Uterus (tissue), 4 donors: ENCODE results near the gene UCK2. TPM values are rescaled to one million over a fixed set of nuclear protein-coding genes. Genes with fewer than 3 reads are reported as not detected.
"Not testable (repeated sequence)": the region's sequence is repeated elsewhere in the genome, so short reads cannot be mapped to it uniquely, and the experiment has no call there.

ENCODE experiments used
- DNase-seq, 2 donors: peaks; one replicate each; pipeline ENCODE4 v3.0.0-alpha.2; 2019 to 2020
- H3K27ac ChIP-seq, 2 donors: fragments of 200-600 bp; sonication (generic); 1 replicate in 1 of 2; 2 replicates in 1 of 2; pipeline ENCODE4 v1.5.1; 2016 to 2018
- H3K27me3 ChIP-seq, 2 donors: fragments of 200-600 bp; sonication (generic); one replicate each; pipeline ENCODE4 v1.5.1; 2018 to 2019; ENCODE audit warnings: control low read depth in 1 of 2
- H3K36me3 ChIP-seq, 2 donors: fragments of 200-600 bp; sonication (generic); one replicate each; pipeline ENCODE4 v1.5.1; 2019; ENCODE audit warnings: control low read depth in 1 of 2
- H3K4me1 ChIP-seq, 2 donors: fragments of 200-600 bp; sonication (generic); one replicate each; pipeline ENCODE4 v1.5.1; 2018 to 2019; ENCODE audit warnings: control low read depth in 1 of 2
- H3K4me3 ChIP-seq, 2 donors: fragments of 200-600 bp; sonication (generic); 1 replicate in 1 of 2; 2 replicates in 1 of 2; pipeline ENCODE4 v1.5.1; 2018 to 2019; ENCODE audit warnings: mild to moderate bottlenecking in 1 of 2
- H3K9me3 ChIP-seq, 2 donors: fragments of 200-600 bp; sonication (generic); one replicate each; pipeline ENCODE4 v1.5.1; 2019; ENCODE audit warnings: control low read depth in 1 of 2
- POLR2A ChIP-seq, 2 donors: fragments of 450-650 bp; IDR thresholded peaks; one replicate each; pipeline ENCODE4 v1.6.1; 2016; ENCODE audit warnings: antibody characterized with exemption in 2 of 2, mild to moderate bottlenecking in 1 of 2, moderate library complexity in 1 of 2
- intact Hi-C: fragments of 100-400 bp; cut with DNase I; formaldehyde crosslinking; loops from one replicate; pipeline ENCODE4 v1.15.1; 2023; ENCODE audit warnings: low total_unique reads
- total RNA-seq, 4 donors: library from RNA; depleted of rRNA in 3 of 4; stranded (reverse); fragments of >200 nt in 3 of 4; gene quantifications; one replicate each; pipeline versions ENCODE4 v1.1.0 to v1.2.4, GENCODE V29; 2014 to 2023
- TF ChIP-seq, protein P1 (sequence below), 4 experiments: fragments of 200-600 bp in 2 of 4; fragments of 450-650 bp in 2 of 4; sonication (generic) in 2 of 4; IDR thresholded peaks; one replicate each; pipeline ENCODE4 v1.5.1; 2016 to 2019; ENCODE audit warnings: antibody characterized with exemption in 4 of 4, mild to moderate bottlenecking in 2 of 4, moderate library complexity in 1 of 4
- donor health status: DM: yes; HTN: yes; CAD: no.

Gene UCK2
- 10 to 100 TPM in 3 of 4 donors, 1 to 10 TPM in 1; 3.5 to 34.1 (median 25.7) TPM for total RNA-seq

DNA sequence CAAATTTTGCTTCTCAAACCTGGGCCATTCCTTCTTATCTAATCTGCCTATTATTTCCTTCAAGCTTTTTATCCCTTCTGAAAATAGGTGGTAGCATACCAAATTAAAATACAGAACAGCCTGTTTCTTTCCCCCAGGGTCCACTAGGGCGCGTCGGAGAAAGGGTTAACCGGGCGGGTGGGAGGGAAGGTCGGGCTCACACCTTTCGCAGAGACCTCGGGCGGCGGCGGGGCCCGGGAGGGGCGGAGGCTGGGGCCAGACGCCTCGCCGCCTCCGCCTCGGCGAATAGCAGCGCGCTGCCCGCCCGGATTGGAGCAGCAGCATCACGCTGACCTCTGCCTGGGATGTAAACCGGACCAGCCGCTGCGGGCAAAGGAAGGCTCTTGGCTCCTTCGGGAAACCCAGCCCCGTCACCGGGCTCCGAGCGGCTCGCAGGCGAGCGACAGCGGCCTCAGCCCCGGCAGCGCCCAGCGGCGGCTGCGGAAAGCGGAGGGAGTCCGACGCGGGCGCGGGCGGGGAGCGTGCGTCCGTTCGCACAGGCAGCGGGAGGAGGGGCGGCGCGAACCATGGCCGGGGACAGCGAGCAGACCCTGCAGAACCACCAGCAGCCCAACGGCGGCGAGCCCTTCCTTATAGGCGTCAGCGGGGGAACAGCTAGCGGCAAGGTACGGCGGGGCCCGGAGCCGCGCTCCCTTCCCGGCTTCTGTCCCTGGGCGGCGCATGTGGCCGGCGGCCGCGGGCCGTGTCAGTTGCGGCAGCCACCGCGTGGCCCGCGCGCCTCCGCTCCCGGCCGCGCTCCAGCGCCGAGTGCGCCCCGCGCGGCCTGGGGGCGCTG is at the start of gene UCK2:
UCK2 (plus strand) TSS at position 347 of the 835 bp plus-strand sequence; CDS start at position 567, 220 bp downstream.
- Histone ChIP-seq H3K36me3 (no peaks in the 10 kb centered on the region), H3K4me3 (peak within 1 kb of the TSS; percentile 41 to 61), H3K27me3 (no peaks in the 10 kb centered on the region), H3K27ac (peak within 1 kb of the TSS; percentile 86 to 91), H3K9me3 (no peaks in the 10 kb centered on the region), H3K4me1 (no peaks in the 10 kb centered on the region)
- DNase-seq: peak; percentile 64 to 67
- TF ChIP-seq, protein P1, sequence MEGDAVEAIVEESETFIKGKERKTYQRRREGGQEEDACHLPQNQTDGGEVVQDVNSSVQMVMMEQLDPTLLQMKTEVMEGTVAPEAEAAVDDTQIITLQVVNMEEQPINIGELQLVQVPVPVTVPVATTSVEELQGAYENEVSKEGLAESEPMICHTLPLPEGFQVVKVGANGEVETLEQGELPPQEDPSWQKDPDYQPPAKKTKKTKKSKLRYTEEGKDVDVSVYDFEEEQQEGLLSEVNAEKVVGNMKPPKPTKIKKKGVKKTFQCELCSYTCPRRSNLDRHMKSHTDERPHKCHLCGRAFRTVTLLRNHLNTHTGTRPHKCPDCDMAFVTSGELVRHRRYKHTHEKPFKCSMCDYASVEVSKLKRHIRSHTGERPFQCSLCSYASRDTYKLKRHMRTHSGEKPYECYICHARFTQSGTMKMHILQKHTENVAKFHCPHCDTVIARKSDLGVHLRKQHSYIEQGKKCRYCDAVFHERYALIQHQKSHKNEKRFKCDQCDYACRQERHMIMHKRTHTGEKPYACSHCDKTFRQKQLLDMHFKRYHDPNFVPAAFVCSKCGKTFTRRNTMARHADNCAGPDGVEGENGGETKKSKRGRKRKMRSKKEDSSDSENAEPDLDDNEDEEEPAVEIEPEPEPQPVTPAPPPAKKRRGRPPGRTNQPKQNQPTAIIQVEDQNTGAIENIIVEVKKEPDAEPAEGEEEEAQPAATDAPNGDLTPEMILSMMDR (IDR thresholded peaks at IDR 0.05): no peak
- TF ChIP-seq POLR2A (IDR thresholded peaks at IDR 0.05): peak; percentile 32 to 54
- intact Hi-C loops: no loop called here

DNA sequence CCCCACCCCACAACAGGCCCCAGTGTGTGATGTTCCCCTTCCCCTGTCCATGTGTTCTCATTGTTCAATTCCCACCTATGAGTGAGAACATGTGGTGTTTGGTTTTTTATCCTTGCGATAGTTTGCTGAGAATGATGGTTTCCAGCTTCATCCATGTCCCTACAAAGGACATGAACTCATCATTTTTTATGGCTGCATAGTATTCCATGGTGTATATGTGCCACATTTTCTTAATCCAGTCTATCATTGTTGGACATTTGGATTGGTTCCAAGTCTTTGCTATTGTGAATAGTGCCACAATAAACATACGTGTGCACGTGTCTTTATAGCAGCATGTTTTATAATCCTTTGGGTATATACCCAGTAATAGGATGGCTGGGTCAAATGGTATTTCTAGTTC is 49.2 kb upstream of the UCK2 start:
- intact Hi-C loops, DNase-seq, H3K36me3 ChIP-seq, H3K27ac ChIP-seq, H3K9me3 ChIP-seq, H3K27me3 ChIP-seq, H3K4me1 ChIP-seq, H3K4me3 ChIP-seq: not testable (repeated sequence)

DNA sequence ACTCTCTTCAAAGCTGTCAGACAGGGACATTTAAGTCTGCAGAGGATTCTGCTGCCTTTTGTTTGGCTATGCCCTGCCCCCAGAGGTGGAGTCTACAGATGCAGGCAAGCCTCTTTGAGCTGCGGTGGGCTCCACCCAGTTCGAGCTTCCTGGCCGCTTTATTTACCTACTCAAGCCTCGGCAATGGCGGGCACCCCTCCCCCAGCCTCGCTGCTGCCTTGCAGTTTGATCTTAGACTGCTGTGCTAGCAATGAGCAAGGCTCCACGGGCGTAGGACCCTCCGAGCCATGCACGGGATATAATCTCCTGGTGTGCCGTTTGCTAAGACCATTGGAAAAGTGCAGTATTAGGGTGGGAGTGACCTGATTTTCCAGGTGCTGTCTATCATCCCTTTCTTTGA is 43.9 kb upstream of the UCK2 start:
- DNase-seq, H3K27ac ChIP-seq, H3K9me3 ChIP-seq, intact Hi-C loops, H3K36me3 ChIP-seq, H3K4me3 ChIP-seq, H3K27me3 ChIP-seq, H3K4me1 ChIP-seq: not testable (repeated sequence)

DNA sequence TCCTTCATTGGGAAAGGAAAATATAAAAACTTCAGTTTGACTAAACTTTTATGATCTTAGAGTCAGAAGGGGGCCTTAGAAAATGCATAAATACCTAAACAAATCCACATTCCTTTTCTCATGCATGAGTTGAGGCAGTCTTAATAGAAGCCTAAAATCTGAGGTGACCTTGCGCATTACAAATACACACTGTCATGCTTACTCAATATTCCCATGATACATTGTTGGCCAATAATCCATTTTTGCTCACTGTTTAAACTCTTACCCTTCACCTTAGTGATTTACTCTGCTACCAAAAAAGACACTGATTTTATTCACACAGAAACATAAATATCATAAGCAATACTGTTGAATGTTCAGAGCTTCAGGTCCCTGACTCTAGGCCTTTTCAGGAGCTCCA is 39.7 kb upstream of the UCK2 start:
- intact Hi-C loops: no loop called here
- no peak overlapping the region for H3K4me3 ChIP-seq
- no peaks in the 10 kb centered on the region for H3K36me3 ChIP-seq
- DNase-seq: no peak
- TF ChIP-seq, protein P1 (IDR thresholded peaks at IDR 0.05): no peak
- no peak for TF ChIP-seq POLR2A (IDR thresholded peaks at IDR 0.05)
- H3K27ac ChIP-seq: no peak overlapping the region
- H3K9me3 ChIP-seq: no peaks in the 10 kb centered on the region
- H3K4me1 ChIP-seq: no peaks in the 10 kb centered on the region
- no peaks in the 10 kb centered on the region for H3K27me3 ChIP-seq

DNA sequence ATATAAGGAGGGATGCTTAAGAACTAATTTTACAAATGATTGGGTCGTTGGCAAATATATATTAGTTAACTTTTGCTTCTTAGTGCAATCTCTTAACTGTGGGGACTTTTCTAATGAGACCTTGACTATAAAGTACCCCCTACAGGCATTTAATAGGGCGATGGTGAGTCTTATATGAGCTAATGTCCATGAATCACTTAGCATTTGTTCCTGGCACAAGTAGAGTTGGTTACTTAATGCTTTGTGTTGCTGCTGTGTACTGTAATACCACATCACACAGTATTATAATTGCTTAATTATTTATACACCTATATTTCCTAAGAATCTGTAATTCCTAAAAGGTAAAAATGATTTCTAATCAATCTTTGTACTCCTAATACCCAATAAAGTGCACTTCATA is 33.5 kb upstream of the UCK2 start:
- no peak for TF ChIP-seq POLR2A (IDR thresholded peaks at IDR 0.05)
- TF ChIP-seq, protein P1 (IDR thresholded peaks at IDR 0.05): no peak
- DNase-seq: no peak
- no peak overlapping the region for H3K4me3 ChIP-seq
- no peaks in the 10 kb centered on the region for H3K4me1 ChIP-seq
- H3K27me3 ChIP-seq: no peaks in the 10 kb centered on the region
- H3K27ac ChIP-seq: no peak overlapping the region
- intact Hi-C loops: no loop called here
- no peaks in the 10 kb centered on the region for H3K9me3 ChIP-seq
- H3K36me3 ChIP-seq: no peaks in the 10 kb centered on the region

DNA sequence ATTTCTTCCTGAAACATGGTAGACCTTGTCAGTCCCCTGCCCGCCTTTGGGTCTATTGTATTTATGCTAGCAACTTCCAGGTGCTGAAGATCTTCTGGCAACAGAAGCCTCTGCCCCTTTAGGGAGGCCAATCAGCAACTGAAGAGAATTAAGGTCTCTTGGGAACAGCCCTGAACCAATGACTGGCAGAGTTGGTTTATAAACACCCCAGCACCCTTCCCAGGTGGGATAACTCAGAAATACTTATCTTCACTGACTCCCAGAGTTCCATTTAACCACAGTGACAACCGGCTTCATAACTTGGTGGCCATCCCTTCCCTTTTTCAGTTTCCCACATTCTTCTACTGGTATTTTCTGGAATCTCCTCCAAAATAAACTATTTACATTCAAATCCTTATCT is 31.5 kb upstream of the UCK2 start:
- no peaks in the 10 kb centered on the region for H3K36me3 ChIP-seq
- H3K27ac ChIP-seq: no peak overlapping the region
- TF ChIP-seq POLR2A (IDR thresholded peaks at IDR 0.05): no peak
- TF ChIP-seq, protein P1 (IDR thresholded peaks at IDR 0.05): no peak
- no peaks in the 10 kb centered on the region for H3K27me3 ChIP-seq
- no peak overlapping the region for H3K4me3 ChIP-seq
- H3K4me1 ChIP-seq: no peaks in the 10 kb centered on the region
- no peak for DNase-seq
- intact Hi-C loops: no loop called here
- no peaks in the 10 kb centered on the region for H3K9me3 ChIP-seq
